Epidermal melanocyte (primary cell): ENCODE data around the gene COLEC11.
"Not testable (repeated sequence)": the region's sequence is repeated elsewhere in the genome, so short reads cannot be mapped to it uniquely, and the experiment has no call there.

ENCODE experiments used
- DNase-seq: peaks from one replicate; pipeline ENCODE4 v3.0.0; 2011; ENCODE audit warnings: low spot score; ENCODE audit not compliant: insufficient read length

COLEC11 gene

GRCh38 chr2:3594493-3595281 lies at the start of gene COLEC11:
Gene COLEC11, plus strand, starts transcription at chr2:3595112. Its CDS starts 9,229 bp downstream, at chr2:3604341.
- no peak for DNase-seq

DNA sequence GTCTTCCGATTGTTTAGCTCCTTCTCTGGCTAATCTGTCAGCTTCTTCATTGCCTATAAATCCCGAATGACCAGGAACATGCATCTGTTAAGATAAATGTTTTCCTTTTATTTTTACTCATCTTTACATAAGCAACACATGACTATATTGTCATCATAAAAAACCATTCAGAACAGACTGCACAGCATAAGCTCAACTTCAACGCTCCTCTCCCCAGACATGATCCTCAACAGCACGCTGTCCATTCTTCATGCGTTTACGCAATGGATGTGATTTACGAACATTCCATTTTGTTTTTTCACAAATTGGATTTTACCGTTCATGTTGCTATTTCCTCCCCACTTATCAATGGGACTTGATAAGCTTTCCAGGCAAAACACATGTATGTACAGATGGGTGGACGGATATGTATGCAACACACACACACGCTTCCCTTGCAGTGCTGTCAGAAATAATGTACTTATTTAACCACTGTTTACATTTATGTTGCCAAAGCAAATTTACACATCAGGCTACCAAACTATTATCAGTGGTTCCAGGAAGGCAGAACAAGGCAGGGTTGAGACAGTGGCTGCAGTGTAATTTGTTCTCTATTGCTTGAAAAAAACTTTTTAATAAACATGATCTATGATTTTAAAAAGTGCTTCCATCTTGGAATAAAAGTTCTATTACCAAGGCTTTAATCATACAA lies 49.0 kb upstream of the COLEC11 start:
- DNase-seq = no peak

GRCh38 chr2:3547915-3548314 lies 47.0 kb upstream of the COLEC11 start:
- no peak for DNase-seq

- DNase-seq = no peak
Observed at GRCh38 chr2:3553946-3554345, 41.0 kb upstream of the COLEC11 start.

GRCh38 chr2:3557639-3558204 lies 37.2 kb upstream of the COLEC11 start:
- no peak for DNase-seq

- peak; percentile 99 for DNase-seq
Observed at GRCh38 chr2:3558205-3559014, 36.5 kb upstream of the COLEC11 start, which contains the start of gene RNASEH1. Gene RNASEH1, minus strand, starts transcription at chr2:3558333. Its CDS starts 73 bp downstream, at chr2:3558260.

DNA sequence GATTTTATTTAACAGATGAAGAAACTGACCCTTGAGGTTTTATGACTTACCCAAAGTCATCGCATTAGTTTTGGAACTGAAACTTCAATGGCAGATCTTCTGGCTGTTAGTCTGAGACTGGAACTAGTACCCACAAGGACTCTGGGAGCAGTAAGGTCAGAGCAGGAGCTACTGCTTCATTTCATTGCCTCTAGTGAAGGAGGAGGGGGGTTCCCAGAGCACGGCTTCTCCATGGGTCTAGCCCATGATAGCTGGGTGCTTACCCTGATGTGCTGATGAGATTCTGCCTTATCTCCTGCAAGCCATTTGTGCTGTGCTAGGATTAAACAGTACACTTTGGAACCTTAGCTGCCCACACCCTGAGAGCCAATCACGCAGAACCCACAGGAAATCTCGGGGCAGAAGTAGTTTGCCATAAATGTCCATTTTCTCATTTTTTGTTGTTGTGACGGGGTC lies 31.4 kb upstream of the COLEC11 start:
- no peak for DNase-seq

DNA sequence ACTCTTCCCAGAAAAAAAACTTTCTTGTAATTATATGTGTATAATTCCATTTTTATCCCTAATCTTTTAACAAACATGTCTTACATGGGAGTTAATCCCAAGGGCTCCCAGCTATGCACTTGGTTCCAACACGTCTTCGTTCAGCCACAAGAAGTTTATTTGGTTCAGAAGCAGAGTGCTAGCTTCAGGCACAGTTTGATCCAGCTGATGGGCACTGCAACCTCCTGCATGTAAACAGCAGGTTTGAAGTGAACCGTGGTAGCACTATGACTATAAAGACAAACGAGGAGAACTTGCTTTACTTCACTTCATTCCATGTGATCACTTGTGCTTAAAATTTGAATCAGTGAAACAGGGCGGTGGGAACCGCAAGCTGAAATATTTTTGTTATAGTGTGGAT lies 29.8 kb upstream of the COLEC11 start:
- DNase-seq = no peak

GRCh38 chr2:3566806-3567205 lies 28.1 kb upstream of the COLEC11 start:
- no peak for DNase-seq

DNA sequence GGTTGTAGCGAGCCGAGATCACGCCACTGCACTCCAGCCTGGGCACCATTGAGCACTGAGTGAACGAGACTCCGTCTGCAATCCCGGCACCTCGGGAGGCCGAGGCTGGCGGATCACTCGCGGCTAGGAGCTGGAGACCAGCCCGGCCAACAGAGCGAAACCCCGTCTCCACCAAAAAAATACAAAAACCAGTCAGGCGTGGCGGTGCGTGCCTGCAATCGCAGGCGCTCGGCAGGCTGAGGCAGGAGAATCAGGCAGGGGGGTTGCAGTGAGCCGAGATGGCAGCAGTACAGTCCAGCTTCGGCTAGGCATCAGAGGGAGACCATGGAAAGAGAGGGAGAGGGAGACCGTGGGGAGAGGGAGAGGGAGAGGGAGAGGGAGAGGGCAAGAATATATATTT lies 25.3 kb upstream of the COLEC11 start:
- DNase-seq = not testable (repeated sequence)

DNA sequence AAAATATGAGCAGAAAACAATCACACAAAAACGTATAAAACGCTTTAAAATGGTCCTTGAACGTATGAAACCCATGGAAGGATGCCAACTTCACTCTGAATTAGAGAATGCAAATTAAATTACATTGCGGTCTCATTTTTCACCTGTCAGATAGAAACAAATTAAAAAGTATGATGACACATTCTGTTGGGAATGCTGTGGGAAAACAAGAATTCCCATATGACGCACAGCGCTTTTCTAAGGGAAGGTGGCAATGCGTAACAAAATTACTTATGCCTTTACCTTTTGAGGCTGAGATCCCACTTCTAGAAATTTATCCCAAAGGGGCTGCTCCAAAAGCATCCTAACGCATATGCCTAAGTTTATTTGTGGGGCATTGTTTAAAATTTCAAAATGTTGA lies 23.6 kb upstream of the COLEC11 start:
- DNase-seq = no peak

GRCh38 chr2:3572620-3573019 lies 22.3 kb upstream of the COLEC11 start:
- DNase-seq = no peak

DNA sequence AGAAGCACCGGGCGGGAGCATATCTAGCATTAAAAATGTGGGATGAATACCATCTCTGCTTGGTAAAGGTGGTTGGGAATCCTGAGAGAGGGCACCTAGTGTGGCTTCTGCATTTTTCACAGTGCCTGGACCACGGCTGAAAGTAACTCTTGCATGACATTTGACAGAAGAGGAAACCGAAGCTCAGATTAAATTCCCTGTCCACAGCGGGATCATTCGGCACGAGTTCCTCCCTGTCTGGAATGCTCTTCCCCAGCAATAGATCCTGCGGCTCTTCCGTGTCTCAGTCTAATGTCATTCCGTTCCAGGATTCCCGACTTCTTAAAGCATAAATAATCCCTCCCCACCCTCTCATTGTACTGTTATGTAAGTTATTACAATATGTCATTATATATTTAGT lies 20.8 kb upstream of the COLEC11 start:
- no peak for DNase-seq

DNA sequence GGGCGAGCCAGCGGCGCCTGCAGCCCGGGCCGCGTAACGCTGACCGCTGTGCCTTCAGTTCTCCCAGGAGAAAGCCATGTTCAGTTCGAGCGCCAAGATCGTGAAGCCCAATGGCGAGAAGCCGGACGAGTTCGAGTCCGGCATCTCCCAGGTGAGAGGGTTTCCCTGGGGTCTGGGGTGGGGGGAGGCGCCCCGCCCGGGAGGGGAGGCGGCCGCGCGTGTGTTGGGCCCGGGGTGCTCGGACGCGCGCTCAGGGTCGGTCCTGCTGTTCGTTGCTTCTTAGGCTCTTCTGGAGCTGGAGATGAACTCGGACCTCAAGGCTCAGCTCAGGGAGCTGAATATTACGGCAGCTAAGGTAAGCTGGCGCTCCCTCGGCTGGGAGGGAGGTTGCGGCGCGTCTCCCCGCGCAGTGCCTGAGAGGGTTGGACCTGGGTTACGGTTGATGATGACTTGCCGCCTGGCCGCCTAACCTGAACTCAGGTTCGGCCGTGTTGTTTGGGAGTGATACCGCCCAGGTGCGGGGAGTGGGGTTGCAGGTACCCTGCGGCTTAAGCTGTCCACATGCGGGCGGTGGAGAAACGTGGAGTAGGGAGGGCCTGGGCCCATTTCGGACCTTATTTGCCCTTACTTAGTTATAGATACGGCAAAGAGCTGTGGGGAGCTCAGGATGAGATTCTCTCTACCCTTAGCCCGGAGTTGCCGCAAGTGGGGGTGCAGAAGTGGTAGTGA lies 19.2 kb upstream of the COLEC11 start:
- no peak for DNase-seq

DNA sequence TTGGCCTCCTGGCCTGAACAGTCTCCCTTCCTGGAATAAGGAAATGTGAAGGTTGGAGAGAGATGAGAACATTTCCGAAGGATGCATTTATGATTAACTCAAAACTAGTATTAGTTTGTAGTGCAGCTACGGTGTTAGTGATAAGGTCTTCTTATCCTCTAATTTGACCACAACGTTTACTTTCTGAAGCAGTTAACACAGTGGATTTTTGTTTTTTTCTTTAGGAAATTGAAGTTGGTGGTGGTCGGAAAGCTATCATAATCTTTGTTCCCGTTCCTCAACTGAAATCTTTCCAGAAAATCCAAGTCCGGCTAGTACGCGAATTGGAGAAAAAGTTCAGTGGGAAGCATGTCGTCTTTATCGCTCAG lies 18.7 kb upstream of the COLEC11 start:
- not testable (repeated sequence) for DNase-seq

- DNase-seq = no peak
Observed at GRCh38 chr2:3578987-3579386, 15.9 kb upstream of the COLEC11 start.

- no peak for DNase-seq
Observed at GRCh38 chr2:3580449-3580848, 14.5 kb upstream of the COLEC11 start.

- DNase-seq = no peak
Observed at GRCh38 chr2:3581367-3582262, 13.3 kb upstream of the COLEC11 start.

DNA sequence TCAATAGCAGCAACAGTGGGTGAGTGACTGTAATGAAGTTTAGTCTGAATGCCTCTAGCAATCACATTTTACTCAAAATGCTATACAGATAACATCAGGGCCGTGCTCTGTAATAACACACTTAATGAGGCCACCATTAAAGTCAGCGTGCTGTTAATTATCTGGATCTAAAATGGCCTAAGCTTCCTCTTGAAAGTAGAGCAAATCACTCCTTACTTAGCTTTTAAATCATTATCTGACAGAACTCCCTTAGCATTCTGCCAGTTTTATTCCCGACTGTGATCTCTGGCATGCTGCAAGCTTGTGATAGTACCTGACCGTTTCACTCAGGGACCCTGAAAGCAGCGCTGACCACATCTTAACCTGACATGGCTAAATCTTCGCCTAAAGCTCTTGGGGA lies 10.8 kb upstream of the COLEC11 start:
- no peak for DNase-seq
